Neural crest cell (in vitro differentiated cells): Measurements from ENCODE around the gene NF1. TPM values are rescaled to one million over a fixed set of nuclear protein-coding genes. Genes with fewer than 3 reads are reported as not detected.
"Not testable (repeated sequence)": the region's sequence is repeated elsewhere in the genome, so short reads cannot be mapped to it uniquely, and the experiment has no call there.

Experiments
- DNase-seq: peaks from one replicate; pipeline ENCODE4 v3.0.0; 2021; ENCODE audit warnings: low read depth, mixed read lengths, low spot score
- H3K27ac Mint-ChIP-seq: one replicate; pipeline ENCODE4 v1.8.0; 2021; ENCODE audit warnings: mild to moderate bottlenecking, mixed read lengths; ENCODE audit not compliant: unreplicated experiment
- H3K27me3 Mint-ChIP-seq: 2 replicates; pipeline ENCODE4 v1.8.0; 2021; ENCODE audit warnings: low read depth, mild to moderate bottlenecking, mixed read lengths
- H3K36me3 Mint-ChIP-seq: 2 replicates; pipeline ENCODE4 v1.8.0; 2021; ENCODE audit warnings: low read depth, mild to moderate bottlenecking, mixed read lengths
- H3K4me1 Mint-ChIP-seq: 2 replicates; pipeline ENCODE4 v1.8.0; 2021; ENCODE audit warnings: mixed read lengths
- H3K4me3 Mint-ChIP-seq: one replicate; pipeline ENCODE4 v1.8.0; 2021; ENCODE audit warnings: mild to moderate bottlenecking, mixed read lengths
- H3K9me3 Mint-ChIP-seq: 2 replicates; pipeline ENCODE4 v1.8.0; 2021; ENCODE audit warnings: mixed read lengths
- CTCF ChIP-seq: fragments of 200-600 bp; sonication (generic); conservative IDR thresholded peaks from 2 replicates; pipeline ENCODE4 v1.5.0; 2021; ENCODE audit warnings: antibody characterized with exemption, mild to moderate bottlenecking
- total RNA-seq: library from RNA; stranded (reverse); gene quantifications from 2 replicates; pipeline ENCODE4 v1.2.1, GENCODE V29; 2021

The NF1 gene
- total RNA-seq, 1 donor from 2014 or later: 60.6 TPM

GRCh38 chr17:31310886-31311285 is 216.1 kb downstream of the NF1 start:
- no peaks in the 10 kb centered on the region for H3K9me3 Mint-ChIP-seq
- no peak for DNase-seq
- H3K36me3 Mint-ChIP-seq: peaks cover 7% of the 10 kb centered on the region
- H3K4me3 Mint-ChIP-seq: no peak overlapping the region
- H3K27me3 Mint-ChIP-seq: no peaks in the 10 kb centered on the region
- no peaks in the 10 kb centered on the region for H3K4me1 Mint-ChIP-seq
- H3K27ac Mint-ChIP-seq: no peak overlapping the region
- no peak for TF ChIP-seq CTCF

- Mint-ChIP-seq H3K27me3 (no peaks in the 10 kb centered on the region), H3K4me1 (no peaks in the 10 kb centered on the region), H3K9me3 (no peaks in the 10 kb centered on the region), H3K27ac (no peak overlapping the region), H3K4me3 (no peak overlapping the region), H3K36me3 (peaks cover 5% of the 10 kb centered on the region)
- DNase-seq: no peak
- no peak for TF ChIP-seq CTCF
Observed at GRCh38 chr17:31311526-31311925, 216.7 kb downstream of the NF1 start.

- not testable (repeated sequence) for H3K4me3 Mint-ChIP-seq, H3K9me3 Mint-ChIP-seq, H3K36me3 Mint-ChIP-seq, DNase-seq, H3K27me3 Mint-ChIP-seq, H3K4me1 Mint-ChIP-seq, H3K27ac Mint-ChIP-seq
Observed at GRCh38 chr17:31312223-31312622, 217.4 kb downstream of the NF1 start.

GRCh38 chr17:31313982-31314781 is 219.4 kb downstream of the NF1 start, which contains the start of gene EVI2B:
EVI2B (minus strand) TSS chr17:31314054; CDS start chr17:31305609, 8,445 bp downstream.
- H3K27me3 Mint-ChIP-seq: no peaks in the 10 kb centered on the region
- no peak for TF ChIP-seq CTCF
- no peak within 1 kb of the TSS for H3K27ac Mint-ChIP-seq
- H3K36me3 Mint-ChIP-seq: peaks cover 3% of the 10 kb centered on the region
- DNase-seq: no peak
- no peak within 1 kb of the TSS for H3K4me3 Mint-ChIP-seq
- H3K4me1 Mint-ChIP-seq: peaks cover 10% of the 10 kb centered on the region
- H3K9me3 Mint-ChIP-seq: no peaks in the 10 kb centered on the region

- TF ChIP-seq CTCF: no peak
- Mint-ChIP-seq H3K27me3 (no peaks in the 10 kb centered on the region), H3K4me3 (no peak overlapping the region), H3K4me1 (peaks cover 10% of the 10 kb centered on the region), H3K36me3 (peaks cover 3% of the 10 kb centered on the region), H3K27ac (no peak overlapping the region), H3K9me3 (no peaks in the 10 kb centered on the region)
- DNase-seq: no peak
Observed at GRCh38 chr17:31314782-31315100, 220.0 kb downstream of the NF1 start.

- H3K4me3 Mint-ChIP-seq: no peak overlapping the region
- H3K27ac Mint-ChIP-seq: no peak overlapping the region
- peaks cover 24% of the 10 kb centered on the region for H3K4me1 Mint-ChIP-seq
Observed at GRCh38 chr17:31318298-31318801, 223.6 kb downstream of the NF1 start.

More at GRCh38 chr17:31318298-31318801, 223.6 kb downstream of the NF1 start:
- Mint-ChIP-seq H3K9me3 (no peaks in the 10 kb centered on the region), H3K27me3 (no peaks in the 10 kb centered on the region), H3K36me3 (peaks cover 3% of the 10 kb centered on the region)
- TF ChIP-seq CTCF: no peak
- DNase-seq: no peak
